Calu3 (cell line): Measurements from ENCODE around the gene PPM1J. TPM values are rescaled to one million over a fixed set of nuclear protein-coding genes. Genes with fewer than 3 reads are reported as not detected.

Experiments used
- BruUV-seq: library from RNA; stranded (reverse); fragments of 400-500 nt; replicated peaks from 2 replicates; lab custom pipeline; 2021; lab: Mats Ljungman, UMichigan
- CTCF ChIA-PET: fragments of 300-600 bp; sonication (Branson Sonifier 250); formaldehyde crosslinking; loops from one replicate; lab custom pipeline; 2022; ENCODE audit warnings: antibody characterized with exemption; lab: Charles Lee
- DNase-seq: peaks from one replicate; pipeline ENCODE4 v3.0.0; 2022
- H3K27ac Mint-ChIP-seq: one replicate; pipeline ENCODE4 v1.8.0; 2022; ENCODE audit warnings: mixed read lengths; ENCODE audit not compliant: unreplicated experiment
- H3K27me3 Mint-ChIP-seq: one replicate; pipeline ENCODE4 v1.8.0; 2022; ENCODE audit warnings: mixed read lengths; ENCODE audit not compliant: unreplicated experiment
- H3K36me3 Mint-ChIP-seq: one replicate; pipeline ENCODE4 v1.8.0; 2022; ENCODE audit warnings: mild to moderate bottlenecking, moderate library complexity, mixed read lengths; ENCODE audit not compliant: insufficient read depth, unreplicated experiment
- H3K4me1 Mint-ChIP-seq: one replicate; pipeline ENCODE4 v1.8.0; 2022; ENCODE audit warnings: mild to moderate bottlenecking, low read depth, mixed read lengths; ENCODE audit not compliant: unreplicated experiment
- H3K4me3 Mint-ChIP-seq: one replicate; pipeline ENCODE4 v1.8.0; 2022; ENCODE audit warnings: mild to moderate bottlenecking, low read depth, moderate library complexity, mixed read lengths; ENCODE audit not compliant: unreplicated experiment
- H3K9me3 Mint-ChIP-seq: one replicate; pipeline ENCODE4 v1.8.0; 2022; ENCODE audit warnings: low read depth, mixed read lengths; ENCODE audit not compliant: unreplicated experiment
- intact Hi-C: fragments of 100-400 bp; cut with micrococcal nuclease; formaldehyde crosslinking; loops from one replicate; pipeline ENCODE4 v1.10.0; 2022; ENCODE audit not compliant: unreplicated experiment
- total RNA-seq: library from RNA; stranded (reverse); gene quantifications from 2 replicates; pipeline ENCODE4 v1.2.3, GENCODE V29; 2022
- TF ChIP-seq, protein P1 (sequence below): fragments of 200-600 bp; IDR thresholded peaks from one replicate; pipeline ENCODE4 v1.8.0; 2022; ENCODE audit warnings: antibody characterized with exemption; ENCODE audit not compliant: unreplicated experiment

The PPM1J gene
- total RNA-seq, 1 experiment from 2014 or later, result 1.3 TPM

- H3K9me3 Mint-ChIP-seq, result no peaks in the 10 kb centered on the region
- intact Hi-C loops, result loop anchor here (5.0 kb wide), 1 partner anchor 963 kb away; no protein-coding TSS in a partner anchor
- CTCF ChIA-PET, result interaction anchor here (0.6 to 2.7 kb wide), 9 partner anchors 8 to 358 kb away, joined by 3 to 27 read pairs (median 5); partner anchors contain the start of genes LRIG2 and RHOC
- no peak for DNase-seq
- H3K4me3 Mint-ChIP-seq, result peak overlapping the region; percentile 71
- peaks cover 7% of the 10 kb centered on the region for H3K4me1 Mint-ChIP-seq
- H3K36me3 Mint-ChIP-seq, result peaks cover 18% of the 10 kb centered on the region
- peaks cover 12% of the 10 kb centered on the region for H3K27me3 Mint-ChIP-seq
- TF ChIP-seq, protein P1, sequence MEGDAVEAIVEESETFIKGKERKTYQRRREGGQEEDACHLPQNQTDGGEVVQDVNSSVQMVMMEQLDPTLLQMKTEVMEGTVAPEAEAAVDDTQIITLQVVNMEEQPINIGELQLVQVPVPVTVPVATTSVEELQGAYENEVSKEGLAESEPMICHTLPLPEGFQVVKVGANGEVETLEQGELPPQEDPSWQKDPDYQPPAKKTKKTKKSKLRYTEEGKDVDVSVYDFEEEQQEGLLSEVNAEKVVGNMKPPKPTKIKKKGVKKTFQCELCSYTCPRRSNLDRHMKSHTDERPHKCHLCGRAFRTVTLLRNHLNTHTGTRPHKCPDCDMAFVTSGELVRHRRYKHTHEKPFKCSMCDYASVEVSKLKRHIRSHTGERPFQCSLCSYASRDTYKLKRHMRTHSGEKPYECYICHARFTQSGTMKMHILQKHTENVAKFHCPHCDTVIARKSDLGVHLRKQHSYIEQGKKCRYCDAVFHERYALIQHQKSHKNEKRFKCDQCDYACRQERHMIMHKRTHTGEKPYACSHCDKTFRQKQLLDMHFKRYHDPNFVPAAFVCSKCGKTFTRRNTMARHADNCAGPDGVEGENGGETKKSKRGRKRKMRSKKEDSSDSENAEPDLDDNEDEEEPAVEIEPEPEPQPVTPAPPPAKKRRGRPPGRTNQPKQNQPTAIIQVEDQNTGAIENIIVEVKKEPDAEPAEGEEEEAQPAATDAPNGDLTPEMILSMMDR, result no peak
- H3K27ac Mint-ChIP-seq, result no peak overlapping the region
- BruUV-seq, result no TSS peak
Measured at GRCh38 chr1:112714313-112715263, 544 bp downstream of the PPM1J start.

DNA sequence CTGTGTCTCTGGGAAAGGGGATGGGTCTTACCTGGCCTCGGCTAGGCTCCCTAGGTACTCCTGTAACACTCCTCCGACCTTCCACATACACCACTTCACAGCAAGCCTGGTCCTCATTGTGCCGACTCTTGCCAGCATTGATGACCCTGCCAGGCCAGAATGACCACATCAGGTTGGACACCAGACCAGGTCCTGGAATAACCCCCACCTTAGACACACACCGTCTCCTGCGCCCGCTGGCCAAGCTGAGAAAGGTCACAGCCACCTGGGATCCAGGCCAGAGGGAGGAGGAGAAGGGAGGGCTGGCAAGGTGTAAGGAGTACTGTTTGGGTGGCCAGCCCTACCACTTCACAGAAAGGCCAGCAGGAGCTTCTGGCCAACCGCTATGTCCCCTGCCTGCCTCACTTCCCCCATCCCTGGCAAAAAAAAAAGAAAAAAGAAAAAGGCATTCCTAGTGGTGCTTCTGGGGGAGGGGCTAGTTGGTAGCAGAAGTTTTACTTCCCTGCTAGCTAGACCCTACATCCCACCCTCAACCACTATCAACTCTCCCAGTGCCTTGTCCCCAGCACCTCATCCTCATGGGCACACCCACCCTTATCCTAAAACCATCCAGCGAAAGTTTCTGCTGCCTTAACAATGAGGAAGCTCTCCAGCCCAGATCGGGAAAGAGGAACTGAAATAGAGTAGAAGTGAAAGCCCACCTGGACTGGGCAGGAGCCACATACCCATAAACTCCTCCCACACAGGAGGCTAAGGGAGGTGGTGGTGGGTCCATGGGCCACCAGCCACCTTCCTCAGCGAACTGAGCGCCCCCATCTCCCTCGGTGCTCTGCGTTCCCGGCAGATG, 1.4 kb downstream of the PPM1J start:
- H3K36me3 Mint-ChIP-seq, result peaks cover 18% of the 10 kb centered on the region
- H3K27ac Mint-ChIP-seq, result no peak overlapping the region
- H3K27me3 Mint-ChIP-seq, result peaks cover 7% of the 10 kb centered on the region
- CTCF ChIA-PET, result no interaction called here
- intact Hi-C loops, result no loop called here
- no peak for DNase-seq
- no peaks in the 10 kb centered on the region for H3K9me3 Mint-ChIP-seq
- peaks cover 7% of the 10 kb centered on the region for H3K4me1 Mint-ChIP-seq
- no TSS peak for BruUV-seq
- H3K4me3 Mint-ChIP-seq, result peak overlapping the region; percentile 71
- TF ChIP-seq, protein P1, result no peak

- intact Hi-C loops, result no loop called here
- no peaks in the 10 kb centered on the region for H3K27me3 Mint-ChIP-seq
- H3K4me1 Mint-ChIP-seq, result peaks cover 14% of the 10 kb centered on the region
- H3K4me3 Mint-ChIP-seq, result no peak overlapping the region
- H3K36me3 Mint-ChIP-seq, result peaks cover 21% of the 10 kb centered on the region
- H3K27ac Mint-ChIP-seq, result no peak overlapping the region
- CTCF ChIA-PET, result no interaction called here
- DNase-seq, result no peak
- TF ChIP-seq, protein P1, result no peak
- no peaks in the 10 kb centered on the region for H3K9me3 Mint-ChIP-seq
- BruUV-seq, result no TSS peak
Measured at GRCh38 chr1:112712701-112713128, 2.4 kb downstream of the PPM1J start.

GRCh38 chr1:112712191-112712590, 2.9 kb downstream of the PPM1J start:
- DNase-seq, result no peak
- H3K36me3 Mint-ChIP-seq, result peaks cover 27% of the 10 kb centered on the region
- peaks cover 19% of the 10 kb centered on the region for H3K4me1 Mint-ChIP-seq
- H3K27ac Mint-ChIP-seq, result no peak overlapping the region
- CTCF ChIA-PET, result no interaction called here
- no peak overlapping the region for H3K4me3 Mint-ChIP-seq
- BruUV-seq, result no TSS peak
- TF ChIP-seq, protein P1, result no peak
- intact Hi-C loops, result no loop called here
- no peaks in the 10 kb centered on the region for H3K9me3 Mint-ChIP-seq
- no peaks in the 10 kb centered on the region for H3K27me3 Mint-ChIP-seq
